OCI-LY7 (cell line): ENCODE data around the gene RBM47.

Experiments used
- EZH2phosphoT487 ChIP-seq: fragments of 200-600 bp; sonication (generic); IDR thresholded peaks from 2 replicates; pipeline ENCODE4 v1.6.1; 2018; ENCODE audit warnings: low read depth, borderline replicate concordance, mild to moderate bottlenecking, mixed run types, antibody characterized with exemption, low read length, moderate library complexity, mixed read lengths
- TF ChIP-seq, protein P1 (sequence below): fragments of 200-600 bp; sonication (generic); conservative IDR thresholded peaks from 2 replicates; pipeline ENCODE4 v1.5.1; 2014; ENCODE audit warnings: mild to moderate bottlenecking, antibody characterized with exemption, low read length, moderate library complexity, mixed read lengths

DNA sequence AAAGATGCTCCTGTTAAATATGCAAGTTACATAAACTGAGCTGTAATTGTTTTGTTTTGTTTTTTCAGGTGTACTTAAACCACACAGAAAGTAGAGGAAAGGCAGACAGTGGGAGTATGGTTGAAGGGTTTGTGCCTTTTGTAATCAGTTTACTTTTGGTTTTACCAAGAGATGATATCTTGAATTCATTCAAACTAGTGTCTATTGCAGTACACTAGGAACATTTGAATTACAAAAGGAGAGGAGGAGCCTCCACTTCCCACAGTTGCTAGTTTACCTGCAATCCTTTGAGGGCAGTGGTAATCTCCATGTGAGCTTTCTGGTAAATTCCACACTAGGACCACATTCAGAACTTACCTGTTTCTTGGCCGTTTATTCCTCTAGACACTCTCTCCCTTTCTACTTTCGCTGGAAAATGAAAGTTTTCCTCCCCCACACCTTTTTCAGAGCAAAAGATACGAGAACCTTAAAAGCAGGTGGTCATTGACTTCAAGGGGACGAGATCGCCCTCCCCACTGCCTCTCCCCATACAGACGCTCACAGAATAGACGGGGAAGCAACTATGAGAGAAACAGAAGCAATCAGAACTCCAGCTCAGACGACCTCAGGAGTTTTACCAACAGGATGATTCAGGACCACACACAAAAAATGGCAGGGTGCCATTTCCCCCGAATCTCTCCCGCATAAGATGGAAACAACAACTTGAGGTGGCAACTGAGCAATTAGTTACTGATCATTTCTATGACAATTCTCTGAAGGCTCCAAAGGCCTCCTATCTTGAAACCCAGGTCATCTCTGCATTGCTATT lies 3.3 kb downstream of the RBM47 start:
- TF ChIP-seq, protein P1, sequence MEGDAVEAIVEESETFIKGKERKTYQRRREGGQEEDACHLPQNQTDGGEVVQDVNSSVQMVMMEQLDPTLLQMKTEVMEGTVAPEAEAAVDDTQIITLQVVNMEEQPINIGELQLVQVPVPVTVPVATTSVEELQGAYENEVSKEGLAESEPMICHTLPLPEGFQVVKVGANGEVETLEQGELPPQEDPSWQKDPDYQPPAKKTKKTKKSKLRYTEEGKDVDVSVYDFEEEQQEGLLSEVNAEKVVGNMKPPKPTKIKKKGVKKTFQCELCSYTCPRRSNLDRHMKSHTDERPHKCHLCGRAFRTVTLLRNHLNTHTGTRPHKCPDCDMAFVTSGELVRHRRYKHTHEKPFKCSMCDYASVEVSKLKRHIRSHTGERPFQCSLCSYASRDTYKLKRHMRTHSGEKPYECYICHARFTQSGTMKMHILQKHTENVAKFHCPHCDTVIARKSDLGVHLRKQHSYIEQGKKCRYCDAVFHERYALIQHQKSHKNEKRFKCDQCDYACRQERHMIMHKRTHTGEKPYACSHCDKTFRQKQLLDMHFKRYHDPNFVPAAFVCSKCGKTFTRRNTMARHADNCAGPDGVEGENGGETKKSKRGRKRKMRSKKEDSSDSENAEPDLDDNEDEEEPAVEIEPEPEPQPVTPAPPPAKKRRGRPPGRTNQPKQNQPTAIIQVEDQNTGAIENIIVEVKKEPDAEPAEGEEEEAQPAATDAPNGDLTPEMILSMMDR = no peak
- TF ChIP-seq EZH2phosphoT487 = no peak
